Measurements from ENCODE around the gene ST8SIA1.

The ST8SIA1 gene

DNA sequence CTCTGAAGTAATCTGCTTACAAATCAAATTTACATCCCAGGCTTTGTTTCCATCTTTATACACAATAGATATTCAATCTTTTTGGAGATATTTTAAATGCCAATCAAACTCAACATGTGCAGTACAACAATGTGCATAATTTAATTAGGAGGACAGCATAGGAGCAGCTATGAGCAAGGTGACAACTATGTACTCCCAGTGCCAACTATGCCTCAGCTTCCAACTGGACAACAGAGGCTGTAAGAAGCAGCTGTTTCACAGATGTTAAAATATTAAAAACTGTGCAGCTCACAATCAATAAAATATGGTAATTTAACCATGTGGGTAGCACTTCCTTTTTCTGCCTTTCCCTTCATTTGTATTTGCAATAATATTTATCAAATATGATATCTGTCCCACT, 99.9 kb downstream of the ST8SIA1 start:
- DNase-seq (ENCODE audit: low read depth): no peak

DNA sequence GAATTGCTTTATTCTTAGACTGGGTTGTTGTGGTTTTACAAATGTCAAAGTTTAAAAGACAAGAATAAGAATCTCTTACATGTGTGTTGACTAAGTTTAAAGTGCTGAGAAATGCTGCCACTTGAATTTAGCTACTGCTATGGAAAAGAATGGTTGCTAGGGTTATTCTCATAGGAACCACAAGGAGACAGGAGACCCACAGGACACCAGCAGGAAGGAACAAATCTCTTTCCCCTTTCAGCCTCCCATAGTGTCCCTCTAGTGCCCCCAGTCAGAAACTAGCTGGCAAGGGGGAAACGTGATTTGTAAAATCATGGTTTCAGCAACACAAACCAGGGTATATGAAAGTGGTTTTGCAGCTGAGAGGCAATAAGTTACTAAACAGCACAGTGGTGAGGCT, 102.7 kb downstream of the ST8SIA1 start:
- DNase-seq (ENCODE audit: low read depth): no peak

DNA sequence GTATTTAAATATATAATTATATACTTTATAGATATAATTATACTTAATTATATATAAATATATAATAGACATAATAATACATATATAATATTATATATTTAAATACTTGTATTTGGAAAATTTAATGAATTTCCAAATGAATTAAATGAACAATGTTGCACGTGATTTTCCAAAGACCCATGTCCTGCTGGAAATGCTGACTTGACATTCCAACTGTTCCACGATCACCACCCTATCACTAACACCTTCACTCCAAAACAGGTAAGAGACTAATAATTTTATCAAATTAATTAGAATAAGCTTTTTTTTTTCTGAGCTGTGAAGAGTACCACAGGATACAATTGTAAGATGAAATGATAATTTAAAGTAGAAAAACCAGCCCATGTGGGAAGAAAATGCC, 103.4 kb downstream of the ST8SIA1 start:
- DNase-seq (ENCODE audit: low read depth): no peak

DNA sequence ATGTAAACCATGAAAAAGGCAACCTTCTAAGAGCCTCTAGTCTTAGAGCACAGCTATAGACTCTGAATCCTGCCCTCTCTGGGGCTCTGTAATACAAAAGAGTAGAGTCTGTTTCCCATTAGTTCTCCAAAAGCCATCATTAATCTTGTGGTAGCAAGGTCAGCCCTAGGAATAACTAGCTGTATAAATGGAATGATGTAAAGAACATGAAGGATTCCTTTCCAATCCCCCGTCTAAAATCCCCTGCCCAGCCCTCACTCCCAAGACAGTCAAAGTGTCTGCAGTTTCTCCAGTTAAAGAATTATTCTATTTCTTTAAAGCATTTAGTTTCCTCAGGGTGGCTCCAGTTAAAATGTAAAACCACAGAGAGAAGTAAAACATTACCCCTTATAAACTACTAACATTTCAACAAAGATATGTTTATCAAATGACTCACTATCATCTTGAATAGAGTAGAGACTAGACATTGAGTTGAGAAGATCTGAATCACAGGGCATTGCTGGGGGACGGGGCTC, 104.2 kb downstream of the ST8SIA1 start:
- no peak for DNase-seq (ENCODE audit: low read depth)

DNA sequence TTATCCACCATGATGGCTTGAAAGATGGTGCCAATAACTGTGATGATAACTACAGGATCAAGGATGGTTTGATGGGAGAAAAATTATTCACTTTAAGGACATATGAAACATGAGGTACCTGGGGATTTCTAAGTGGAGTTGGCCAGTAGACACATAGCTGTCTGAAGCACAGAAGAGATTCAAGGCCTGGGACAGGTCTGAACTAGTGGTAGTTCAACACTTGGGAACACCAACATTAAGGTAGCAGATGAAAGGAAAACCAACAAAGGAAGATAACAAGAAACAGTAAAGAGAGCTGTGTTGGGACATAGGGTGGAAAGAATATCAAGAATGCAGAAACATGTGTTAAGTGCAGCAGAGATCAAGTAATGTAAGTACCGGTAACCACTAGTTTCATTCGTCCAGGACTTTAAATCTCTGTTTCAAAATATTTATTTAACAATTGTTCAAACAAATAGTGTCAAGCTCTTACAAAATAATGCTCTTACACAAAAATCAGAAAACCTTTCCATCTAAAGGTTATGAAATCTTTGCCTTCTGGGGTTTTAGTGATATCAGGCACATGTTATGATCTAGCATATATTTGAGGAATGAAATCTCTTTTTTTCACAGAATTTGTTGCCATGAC, 104.7 kb downstream of the ST8SIA1 start:
- no peak for DNase-seq (ENCODE audit: low read depth)

DNA sequence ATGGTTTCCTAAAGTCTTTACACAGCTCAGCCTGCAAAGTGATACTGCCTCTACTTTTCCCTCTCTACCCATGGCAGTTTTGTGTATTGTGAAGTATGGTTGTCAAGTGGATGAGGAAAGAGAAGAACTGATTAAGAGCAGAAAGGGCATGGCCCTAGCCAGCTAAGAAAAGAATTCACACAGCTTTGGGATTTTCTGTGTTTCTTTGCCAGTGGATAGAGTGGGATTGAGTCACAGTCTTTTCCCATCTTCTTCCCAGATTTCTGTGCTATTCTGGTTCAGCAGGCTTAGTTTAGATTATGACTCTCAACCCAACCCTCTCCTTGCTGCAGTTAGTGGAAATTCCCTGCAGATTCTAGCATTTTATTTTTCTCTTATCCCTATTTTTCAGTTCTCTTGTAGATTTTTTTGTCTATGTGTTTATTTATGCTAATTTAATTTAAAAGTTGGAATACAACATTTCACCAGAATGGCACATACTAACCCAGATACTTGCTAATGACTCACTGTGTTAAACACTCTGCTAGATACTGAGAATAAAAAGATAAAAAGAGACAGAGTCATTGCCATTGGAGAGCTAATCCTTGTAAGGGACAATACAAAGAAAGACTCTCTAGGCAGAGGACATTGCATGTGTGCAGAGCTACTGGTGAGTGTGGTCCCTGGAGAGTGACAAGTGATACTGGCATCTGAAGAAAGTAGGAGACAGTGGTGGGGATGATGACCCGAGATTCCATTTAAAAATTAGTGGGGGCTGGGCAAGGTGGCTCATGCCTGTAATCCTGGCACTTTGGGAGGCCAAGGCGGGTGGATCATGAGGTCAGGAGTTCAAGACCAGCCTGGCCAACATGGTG, 106.3 kb downstream of the ST8SIA1 start:
- no peak for DNase-seq (ENCODE audit: low read depth)

DNA sequence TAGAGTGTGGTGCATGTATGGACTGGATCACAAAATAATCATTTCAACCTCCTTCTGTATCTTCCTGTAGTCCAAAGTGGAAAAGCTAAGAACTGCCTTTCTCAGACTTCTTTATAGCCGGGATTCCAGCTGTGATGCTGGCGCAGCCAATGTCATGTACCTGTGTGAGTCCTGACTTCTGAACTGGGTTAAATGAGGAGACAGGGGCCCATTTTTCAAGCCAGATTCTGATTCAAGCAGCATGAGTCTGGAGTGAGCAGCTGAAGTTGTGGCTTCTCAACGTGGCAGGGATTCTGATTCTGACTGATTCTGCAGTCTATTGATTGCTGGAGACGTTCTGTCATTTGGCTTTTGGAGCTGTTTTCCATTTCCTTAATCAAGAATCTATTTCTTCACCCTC, 111.2 kb downstream of the ST8SIA1 start:
- no peak for DNase-seq (ENCODE audit: low read depth)

DNA sequence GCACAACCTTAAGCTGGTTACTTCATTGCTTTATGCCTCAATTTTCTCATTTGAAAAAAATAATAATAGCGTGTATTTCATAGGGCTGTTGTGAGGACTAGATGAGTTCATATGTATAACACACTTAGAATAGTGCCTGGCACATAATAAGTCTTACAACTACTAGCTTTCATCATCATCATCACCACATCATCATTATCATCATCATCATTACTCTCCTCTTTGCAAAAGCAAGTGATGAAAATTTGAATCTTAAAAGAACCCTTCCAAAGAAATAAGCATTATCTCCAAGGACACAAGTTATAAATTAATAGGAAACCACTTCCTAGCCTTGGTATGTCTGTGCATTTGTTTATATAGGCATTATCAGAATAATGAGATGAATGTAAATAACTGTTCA, 117.0 kb downstream of the ST8SIA1 start:
- DNase-seq (ENCODE audit: low read depth): no peak

DNA sequence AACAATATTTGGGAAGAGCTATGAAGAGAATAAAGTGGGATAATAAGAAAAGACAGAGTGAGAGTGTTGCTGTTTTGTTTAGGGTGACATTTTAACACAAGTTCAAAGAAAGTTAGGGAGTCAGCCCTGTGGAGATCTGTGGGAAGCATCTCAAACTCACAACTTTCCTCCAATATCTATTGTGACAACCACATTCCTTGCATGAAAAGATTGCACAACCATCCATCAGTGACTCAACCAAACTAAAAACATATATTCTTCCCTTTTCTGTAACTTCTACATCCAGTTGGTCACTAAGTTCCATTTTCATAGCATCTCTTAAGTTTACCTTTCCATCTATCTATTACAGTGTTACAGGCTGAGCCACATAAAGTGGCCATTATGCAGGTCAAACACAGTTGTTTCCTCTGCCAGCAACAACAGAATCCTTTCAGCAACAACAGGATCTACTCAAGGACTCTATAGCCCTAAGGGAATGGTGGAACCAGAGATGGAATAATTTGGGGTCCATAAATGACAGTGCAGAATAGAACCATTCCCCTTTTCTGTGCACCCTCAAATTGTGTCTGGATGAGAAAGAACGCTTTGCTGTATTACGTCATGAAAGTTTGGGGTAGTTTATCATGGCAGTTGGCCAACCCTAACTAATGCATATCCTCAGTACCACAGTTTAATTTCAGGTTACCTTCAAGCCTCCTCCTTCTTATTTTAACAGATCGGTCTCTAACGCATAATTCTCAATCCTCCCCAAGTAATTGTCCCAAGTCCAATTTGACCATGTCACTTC, 118.8 kb downstream of the ST8SIA1 start:
- DNase-seq (ENCODE audit: low read depth): no peak

DNA sequence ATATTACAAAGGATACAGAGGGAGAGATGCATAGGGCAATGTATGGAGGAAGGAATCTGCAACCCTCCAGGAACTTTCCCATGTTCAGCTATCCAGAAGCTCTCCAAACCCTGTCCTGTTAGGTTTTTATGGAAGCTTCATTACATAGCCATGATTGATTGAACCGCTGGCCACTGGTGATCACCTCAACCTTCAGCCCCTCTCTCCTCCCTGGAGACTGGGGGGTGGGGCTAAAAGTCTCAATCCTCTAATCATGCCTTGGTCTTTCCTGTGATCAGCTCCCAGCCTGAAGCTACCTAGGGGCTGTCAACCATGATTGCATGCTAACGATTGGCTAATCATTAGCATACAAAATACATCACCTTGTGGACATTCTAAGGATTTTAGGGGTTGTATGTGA, 123.4 kb downstream of the ST8SIA1 start:
- DNase-seq (ENCODE audit: low read depth): no peak

DNA sequence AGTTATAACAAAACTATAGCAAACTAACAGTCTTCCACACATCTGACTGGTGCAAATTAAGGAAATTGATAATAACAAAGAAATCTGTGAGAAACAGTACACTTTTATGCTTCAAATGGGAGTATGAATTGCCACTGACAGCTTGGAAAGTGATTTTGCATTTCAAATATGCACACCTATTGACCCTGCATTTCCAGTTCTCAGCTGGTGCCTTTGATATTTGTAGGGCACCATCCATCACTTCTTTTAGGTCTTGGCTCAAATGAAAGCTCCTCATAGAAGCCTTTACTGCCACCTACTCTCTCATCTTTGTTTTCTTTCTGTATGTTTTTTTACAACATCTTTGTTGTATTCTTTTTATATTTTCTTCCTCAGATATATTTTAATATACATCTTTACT, 125.1 kb downstream of the ST8SIA1 start:
- DNase-seq (ENCODE audit: low read depth): no peak

DNA sequence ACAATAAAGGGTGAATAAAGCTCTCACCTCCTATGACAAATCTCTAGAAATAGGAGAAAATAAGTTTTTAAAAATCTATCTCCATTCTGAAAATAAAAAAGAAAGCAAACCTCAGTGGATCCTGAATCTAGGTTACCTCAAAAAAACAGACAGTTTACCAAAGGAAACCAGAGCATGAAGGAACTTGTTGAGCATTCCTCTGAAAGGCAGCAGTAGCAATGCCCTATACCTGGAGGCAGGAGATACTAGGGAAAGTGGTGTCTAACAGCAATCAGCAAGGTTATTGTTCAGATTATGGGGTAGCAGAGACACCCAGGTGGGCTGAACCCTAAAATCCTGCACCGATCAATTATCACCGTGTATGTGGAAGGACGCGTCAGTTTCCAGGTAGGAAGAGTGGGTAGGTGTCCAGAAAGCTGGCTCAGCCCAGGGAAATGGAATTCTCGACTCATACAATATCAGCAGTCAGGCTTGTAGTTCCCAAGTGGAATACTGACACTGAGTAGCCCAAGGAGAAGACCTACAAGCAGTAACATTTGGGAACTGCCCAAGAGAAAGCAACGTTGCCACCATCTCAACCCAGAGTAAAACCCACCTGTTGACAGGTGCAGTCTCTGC, 128.3 kb downstream of the ST8SIA1 start:
- no peak for DNase-seq (ENCODE audit: low read depth)

DNA sequence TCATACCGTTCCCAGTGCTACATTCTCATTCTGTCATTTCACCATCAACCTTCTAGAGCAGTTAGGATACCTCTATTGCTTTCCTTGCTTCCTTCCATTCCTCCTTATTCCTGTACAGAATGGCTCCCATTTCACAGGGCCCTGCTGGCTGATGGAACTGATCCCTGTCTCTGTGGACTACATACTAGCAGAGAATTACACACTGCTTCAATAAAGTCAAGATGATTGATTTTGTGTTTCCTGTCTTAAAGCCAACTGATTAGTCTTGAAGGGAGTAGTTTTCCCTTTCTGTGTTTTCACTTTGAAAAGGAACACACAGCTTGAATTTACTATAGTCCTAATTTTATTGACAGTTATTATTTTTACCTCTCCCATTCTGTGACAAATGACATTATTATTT, 130.1 kb downstream of the ST8SIA1 start:
- no peak for DNase-seq (ENCODE audit: low read depth)

DNA sequence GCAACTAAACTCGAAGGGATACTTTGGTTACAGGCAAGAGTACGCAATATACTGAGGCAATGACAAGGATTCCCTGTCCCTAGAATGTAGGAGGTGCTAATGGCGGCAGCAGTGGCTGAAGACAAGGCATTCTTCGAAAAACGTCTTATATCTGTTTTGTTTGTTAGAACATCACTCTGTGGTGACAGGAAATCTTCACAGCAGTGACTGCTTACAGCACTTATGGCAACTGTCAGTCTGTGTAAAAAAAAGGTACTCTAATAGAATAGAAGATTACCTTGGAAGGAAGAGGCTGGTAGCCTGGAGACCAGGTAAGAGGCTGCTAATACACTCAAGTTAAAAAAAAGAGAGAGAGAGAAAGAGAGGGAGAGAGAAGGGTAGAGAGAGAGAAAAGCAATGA, 131.7 kb downstream of the ST8SIA1 start:
- DNase-seq (ENCODE audit: low read depth): no peak

DNA sequence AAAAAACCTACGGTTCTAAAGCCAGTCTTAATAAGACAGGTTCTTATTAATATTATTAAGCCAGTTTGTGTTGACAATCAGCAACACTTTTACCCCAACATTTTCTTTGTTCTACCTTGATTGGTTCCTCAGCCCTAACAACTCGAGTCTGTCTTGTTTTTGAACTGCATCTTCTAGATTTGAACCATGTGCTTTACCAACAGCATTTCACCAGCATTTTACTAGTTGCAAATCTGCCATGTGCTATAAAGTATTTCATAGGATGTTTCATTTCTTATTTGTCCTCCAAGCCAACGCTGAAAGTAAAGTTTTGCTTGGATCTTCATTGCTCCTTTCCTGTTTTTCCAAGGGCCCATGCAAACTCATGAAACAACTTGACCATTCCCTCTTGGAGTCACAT, 133.4 kb downstream of the ST8SIA1 start:
- DNase-seq (ENCODE audit: low read depth): no peak

DNA sequence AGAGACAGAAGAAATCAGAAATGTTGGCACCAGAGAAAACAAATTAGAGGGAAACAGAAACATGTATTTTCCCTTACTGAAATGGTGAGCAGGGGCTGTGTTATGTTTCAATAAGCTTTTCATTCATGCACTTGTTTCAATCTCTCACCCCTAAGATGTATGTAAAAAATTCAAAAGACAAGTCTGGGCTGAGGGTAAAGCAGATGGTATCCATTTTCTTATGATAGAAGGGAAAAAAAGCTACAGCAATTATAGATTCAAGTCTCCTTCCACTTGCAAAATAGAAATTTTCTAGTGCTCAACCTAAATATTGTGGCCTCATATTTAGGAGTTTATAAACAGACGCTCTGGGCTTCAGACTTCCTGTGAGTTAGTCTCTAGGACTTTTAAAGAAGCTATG, 138.3 kb downstream of the ST8SIA1 start:
- no peak for DNase-seq (ENCODE audit: low read depth)

DNA sequence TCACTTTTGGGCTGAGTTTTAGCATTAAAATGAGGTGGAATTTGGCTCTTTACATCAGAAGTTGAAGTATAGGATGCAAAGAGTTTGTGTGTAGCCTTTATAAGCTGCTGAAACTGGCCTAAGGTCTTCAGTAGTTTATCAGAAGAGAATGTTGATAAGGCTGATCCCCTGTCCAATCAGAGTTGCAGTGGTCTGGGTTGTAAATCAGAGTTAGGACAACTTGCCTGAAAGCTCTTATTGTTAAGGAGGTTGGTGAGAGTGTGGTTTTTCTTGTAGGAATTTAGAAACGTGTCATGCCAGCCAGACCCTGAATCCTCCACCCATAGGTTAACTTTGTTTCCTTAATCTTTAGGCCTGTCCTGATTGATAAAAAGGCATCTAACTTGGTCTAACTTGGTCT, 143.5 kb downstream of the ST8SIA1 start:
- DNase-seq (ENCODE audit: low read depth): no peak

DNA sequence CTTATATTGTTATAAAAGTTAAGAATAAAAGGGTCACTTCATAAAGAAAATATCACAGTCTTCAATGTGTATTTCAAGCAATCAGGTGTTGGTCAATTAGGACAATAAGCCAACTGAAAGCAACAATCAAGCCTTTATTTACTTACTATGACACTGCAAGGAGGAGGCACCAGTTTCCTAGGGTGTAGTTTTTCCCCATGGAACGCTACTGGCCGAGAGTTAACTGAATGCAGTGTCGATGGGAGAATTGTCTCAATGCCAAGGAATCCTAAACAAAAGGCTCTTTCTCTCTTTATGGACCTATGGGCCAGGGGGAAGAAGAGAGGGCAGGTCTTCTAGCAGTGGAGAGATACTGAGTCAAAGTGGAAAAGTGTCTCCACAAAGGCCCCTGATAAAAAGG, 146.1 kb downstream of the ST8SIA1 start:
- no peak for DNase-seq (ENCODE audit: low read depth)

DNA sequence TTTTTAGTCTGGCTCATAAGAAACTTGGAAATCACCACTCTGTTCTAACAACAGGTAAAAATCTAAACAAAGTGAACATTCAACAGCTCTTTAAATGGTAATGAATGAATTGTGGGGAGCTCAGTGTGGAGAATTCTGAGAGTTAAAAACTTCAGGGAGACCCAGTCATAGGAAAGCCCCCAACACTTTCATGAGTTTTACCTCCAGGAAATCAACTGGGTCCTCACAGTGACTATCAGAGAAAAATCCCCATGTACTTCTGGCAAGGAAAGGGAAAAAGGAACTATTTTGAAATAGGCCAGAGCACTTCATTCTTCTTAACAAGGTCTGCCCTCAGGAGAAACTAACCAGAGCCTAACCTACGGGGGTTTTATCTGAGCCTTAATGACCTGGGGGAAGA, 153.8 kb downstream of the ST8SIA1 start:
- DNase-seq (ENCODE audit: low read depth): no peak

DNA sequence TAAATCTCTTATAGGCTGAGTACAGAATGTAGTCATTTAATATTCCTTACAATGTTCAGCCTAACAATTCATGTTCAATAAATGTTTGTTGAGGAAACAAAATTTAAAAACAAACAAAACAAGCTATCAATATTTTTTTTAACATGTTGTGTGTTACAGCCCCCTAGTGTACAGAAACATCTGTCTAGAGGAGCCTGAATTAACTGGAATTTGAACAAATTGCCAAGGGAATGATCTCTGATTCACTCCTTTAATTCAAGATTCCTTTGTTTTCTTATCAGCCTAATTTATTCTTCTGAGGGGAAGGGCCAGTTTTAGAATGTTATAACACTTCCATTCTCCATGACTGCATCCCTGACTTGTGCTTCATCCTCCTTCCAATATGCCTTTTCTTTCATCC, 161.3 kb downstream of the ST8SIA1 start:
- DNase-seq (ENCODE audit: low read depth): no peak

DNA sequence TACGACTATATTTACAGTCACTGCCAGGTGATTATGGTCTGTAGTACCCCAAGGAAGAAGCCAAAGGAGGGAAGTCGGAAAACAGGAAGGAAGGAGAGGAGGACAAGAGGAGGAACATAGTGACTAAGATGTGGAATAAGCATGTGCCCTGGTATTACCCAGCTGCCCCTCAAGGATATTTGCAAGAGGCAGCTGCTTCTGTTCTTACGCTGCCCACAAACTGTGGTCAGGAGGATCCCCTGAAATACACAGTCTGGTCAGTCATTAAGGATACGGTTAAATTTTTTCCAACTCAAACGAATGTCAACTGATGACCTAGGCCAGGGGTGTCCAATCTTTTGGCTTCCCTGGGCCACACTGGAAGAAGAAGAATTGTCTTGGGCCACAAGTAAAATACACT, 162.0 kb downstream of the ST8SIA1 start:
- no peak for DNase-seq (ENCODE audit: low read depth)

DNA sequence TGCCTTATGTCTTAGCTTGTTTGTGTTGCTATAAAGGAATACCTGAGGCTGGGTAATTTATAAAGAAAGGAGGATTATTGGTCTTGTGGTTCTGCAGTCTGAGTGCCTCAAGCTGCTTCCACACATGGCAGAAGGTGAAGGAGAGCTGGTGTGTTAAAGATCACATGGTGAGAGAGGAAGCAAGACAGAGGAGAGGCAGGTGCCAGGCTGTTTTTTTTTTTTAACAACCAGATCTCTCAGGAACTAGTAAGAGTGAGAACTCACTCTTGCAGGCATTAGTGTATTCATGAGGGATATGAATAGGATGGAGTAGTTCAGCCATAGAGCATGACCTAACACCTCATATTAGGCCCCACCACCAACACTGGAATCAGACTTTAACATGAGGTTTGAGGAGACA, 165.1 kb downstream of the ST8SIA1 start:
- no peak for DNase-seq (ENCODE audit: low read depth)
